GM11168 (cell line): ENCODE data around the gene DPCD.

Experiments
- in situ Hi-C: fragments of 300-500 bp; cut with MboI; formaldehyde crosslinking; loops from one replicate; pipeline ENCODE4 v1.12.0; 2022; ENCODE audit warnings: low sequenced_read_pairs; ENCODE audit not compliant: unreplicated experiment

DPCD gene

DNA sequence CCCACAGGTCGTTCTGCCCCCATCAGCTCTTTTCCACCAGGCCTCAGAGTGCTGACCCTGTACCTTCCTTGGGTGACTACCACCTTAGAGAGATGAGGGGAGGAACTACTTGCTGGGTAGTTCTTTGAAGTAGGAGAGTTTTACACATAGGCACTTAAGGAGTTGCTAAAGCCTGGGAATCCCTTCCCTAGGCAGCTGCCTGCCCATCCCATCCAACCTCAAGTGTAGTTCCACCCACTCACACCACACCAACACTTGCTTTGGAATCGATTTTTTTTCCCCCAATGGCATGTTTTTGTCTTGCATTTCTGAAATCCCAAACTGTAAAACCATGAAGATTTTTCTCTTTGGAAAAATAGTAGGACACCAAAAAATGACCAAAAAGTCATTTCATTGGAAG is 59.1 kb downstream of the DPCD start:
- in situ Hi-C loops: no loop called here

DNA sequence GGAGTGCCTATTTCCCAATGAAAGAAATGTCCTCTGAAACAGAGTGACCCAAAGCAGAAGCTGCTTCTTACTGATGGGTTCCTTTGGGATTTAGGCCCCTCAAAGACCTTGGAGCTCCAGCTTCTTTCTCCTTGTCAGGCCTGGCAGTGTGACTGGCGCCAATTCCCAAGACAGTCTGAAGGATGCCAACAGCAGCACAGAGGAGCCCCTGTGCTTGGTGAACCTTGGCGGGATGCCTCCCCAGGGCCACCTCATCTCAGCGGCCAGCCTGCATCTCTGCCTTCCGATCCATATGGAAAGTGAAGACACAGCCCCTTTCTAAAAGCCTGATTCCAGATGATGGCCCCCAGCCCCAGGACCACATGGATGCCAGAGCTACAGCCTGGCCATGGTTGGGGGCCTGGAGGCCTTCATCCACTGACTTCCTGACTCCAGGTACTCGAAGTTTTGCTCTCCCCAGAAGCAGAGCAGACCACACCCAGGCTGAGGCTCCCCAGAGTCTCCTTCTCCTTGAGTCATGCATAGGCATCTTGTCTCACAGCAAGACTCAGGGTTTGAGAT is 61.5 kb downstream of the DPCD start:
- in situ Hi-C loops: no loop called here

DNA sequence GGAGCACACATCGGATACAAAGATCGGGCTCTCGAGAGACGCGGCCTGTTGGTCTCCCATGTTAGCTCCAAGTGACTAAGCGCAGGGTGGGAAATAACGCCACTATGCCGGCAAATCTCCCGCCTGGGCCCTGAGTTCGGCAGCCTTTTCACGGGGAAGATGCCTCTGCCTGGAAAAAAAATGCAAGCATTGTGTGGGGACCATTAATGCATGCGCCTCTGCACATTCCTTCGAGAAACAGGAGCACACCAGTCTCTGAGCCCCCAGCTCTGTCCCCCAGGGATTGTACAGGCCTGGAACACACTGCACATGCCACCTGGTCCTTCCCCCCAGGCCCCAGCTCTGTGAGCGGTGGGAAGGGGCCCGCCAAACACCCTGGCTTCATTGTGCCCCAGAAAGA is 62.7 kb downstream of the DPCD start:
- in situ Hi-C loops: no loop called here

DNA sequence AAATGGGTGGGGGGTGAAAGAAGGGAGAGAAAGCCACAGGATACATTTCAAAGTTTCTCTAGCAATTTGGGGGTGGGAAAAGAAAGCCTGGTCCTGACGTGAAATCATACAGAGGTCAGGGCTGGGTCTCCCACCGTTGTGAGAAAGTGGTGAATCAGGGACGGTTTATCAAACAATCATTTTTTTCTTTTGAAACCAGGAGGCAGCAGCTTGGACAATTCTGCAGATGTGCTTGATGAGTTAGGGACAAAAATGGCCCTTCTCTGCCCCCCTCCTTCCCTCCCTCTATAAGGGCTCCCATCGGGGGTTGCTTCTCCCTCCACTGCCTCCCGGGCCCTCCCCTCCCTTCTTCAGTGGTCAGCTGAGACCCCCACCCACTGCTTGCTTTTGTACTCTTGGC is 63.2 kb downstream of the DPCD start:
- in situ Hi-C loops: no loop called here

DNA sequence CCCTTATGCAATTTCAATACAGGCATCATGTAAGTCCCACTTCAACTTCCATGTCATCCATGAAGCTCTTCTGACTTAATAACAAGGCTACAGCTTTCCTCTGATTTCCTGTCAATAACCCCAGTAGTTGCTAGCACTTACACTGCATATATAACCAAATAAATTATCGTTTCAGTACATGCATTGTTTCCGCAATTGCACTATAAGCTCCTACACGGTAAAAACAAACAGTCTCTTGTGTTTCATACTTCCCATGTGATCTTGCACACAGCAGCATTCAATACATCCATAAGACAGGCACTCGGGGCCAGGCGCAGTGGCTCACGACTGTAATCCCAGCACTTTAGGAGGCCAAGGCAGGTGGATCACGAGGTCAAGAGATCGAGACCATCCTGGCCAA is 65.4 kb downstream of the DPCD start:
- in situ Hi-C loops: no loop called here

DNA sequence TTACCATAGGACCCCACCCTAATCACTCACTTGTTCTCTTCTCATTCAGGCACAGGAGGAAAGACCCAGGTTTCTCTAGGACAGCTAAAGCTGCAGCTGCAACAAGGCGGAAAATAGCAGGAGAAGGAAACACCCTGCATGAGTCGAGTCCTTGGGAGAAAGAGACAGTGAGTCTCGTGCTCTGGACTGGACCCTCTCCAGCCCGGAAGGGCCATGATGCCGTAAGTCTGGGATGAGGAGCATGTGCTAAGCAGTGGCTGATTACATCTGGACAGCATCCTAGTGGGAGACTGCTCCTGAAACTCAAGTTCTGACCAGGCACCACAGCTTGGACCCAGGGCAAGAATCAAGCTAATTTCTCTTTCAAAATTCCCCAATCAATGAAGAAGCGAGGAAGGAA is 67.4 kb downstream of the DPCD start:
- in situ Hi-C loops: no loop called here

GRCh38 chr10:101656890-101657289 is 68.8 kb downstream of the DPCD start:
- in situ Hi-C loops: no loop called here

DNA sequence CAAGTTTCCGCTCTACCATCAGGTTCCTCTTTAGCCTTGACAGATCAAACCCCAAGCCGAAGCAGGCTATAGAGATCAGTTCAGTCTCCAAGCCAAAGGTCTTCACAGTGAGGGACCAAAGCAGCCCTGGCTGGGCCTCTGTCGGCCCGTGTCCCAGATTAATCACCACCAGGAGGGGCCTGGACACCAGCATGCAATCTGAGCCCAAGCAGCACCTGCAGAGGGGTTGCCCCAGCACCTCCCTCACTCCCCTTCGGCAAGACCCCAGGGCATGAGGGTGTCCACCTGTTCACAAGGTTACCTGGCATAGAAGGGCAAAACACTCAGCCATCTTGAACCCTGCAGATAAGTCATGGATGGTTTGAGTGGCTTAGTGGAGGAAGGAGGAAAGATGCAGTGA is 70.9 kb downstream of the DPCD start:
- in situ Hi-C loops: no loop called here
